Loucy (cell line): ENCODE data around the gene RRAD.

Experiments used
- H2AFZ ChIP-seq: fragments of 200-600 bp; sonication (generic); 2 replicates; pipeline ENCODE4 v1.6.0; 2016; ENCODE audit warnings: antibody characterized with exemption, mild to moderate bottlenecking, low read length, moderate library complexity
- H3F3A ChIP-seq: fragments of 200-600 bp; 2 replicates; pipeline ENCODE4 v1.6.0; 2016; ENCODE audit warnings: antibody characterized with exemption, low read depth, mild to moderate bottlenecking
- H3K27me3 ChIP-seq: fragments of 200-600 bp; sonication (generic); 2 replicates; pipeline ENCODE4 v1.6.1; 2014; ENCODE audit warnings: low read length, mild to moderate bottlenecking; ENCODE audit not compliant: insufficient read depth, poor library complexity, severe bottlenecking
- H3K36me3 ChIP-seq: fragments of 200-600 bp; sonication (generic); 2 replicates; pipeline ENCODE4 v1.6.1; 2016; ENCODE audit warnings: low read length; ENCODE audit not compliant: insufficient read depth
- H3K4me1 ChIP-seq: fragments of 200-600 bp; sonication (generic); 2 replicates; pipeline ENCODE4 v1.5.1; 2014; ENCODE audit warnings: low read length, mild to moderate bottlenecking; ENCODE audit not compliant: insufficient read depth, poor library complexity, severe bottlenecking
- H3K4me2 ChIP-seq: fragments of 200-600 bp; sonication (generic); 2 replicates; pipeline ENCODE4 v1.6.0; 2014; ENCODE audit warnings: antibody characterized with exemption, low read length, low read depth, mild to moderate bottlenecking; ENCODE audit not compliant: poor library complexity, severe bottlenecking
- H3K4me3 ChIP-seq: fragments of 200-600 bp; sonication (generic); 2 replicates; pipeline ENCODE4 v1.5.1; 2014; ENCODE audit warnings: low read length, mild to moderate bottlenecking, mixed read lengths; ENCODE audit not compliant: poor library complexity, severe bottlenecking
- H3K79me2 ChIP-seq: fragments of 200-600 bp; sonication (generic); 2 replicates; pipeline ENCODE4 v1.6.1; 2014; ENCODE audit warnings: low read length; ENCODE audit not compliant: insufficient read depth
- H3K9ac ChIP-seq: fragments of 200-600 bp; sonication (generic); 2 replicates; pipeline ENCODE4 v1.6.0; 2014; ENCODE audit warnings: mild to moderate bottlenecking, low read depth, low read length, moderate library complexity; ENCODE audit not compliant: poor library complexity, severe bottlenecking
- H3K9me2 ChIP-seq: fragments of 200-600 bp; sonication (generic); replicated peaks from 2 replicates; pipeline ENCODE4 v1.6.1; 2016; ENCODE audit warnings: low read depth, low read length, mixed read lengths
- H3K9me3 ChIP-seq: fragments of 200-600 bp; sonication (generic); 2 replicates; pipeline ENCODE4 v1.6.1; 2014; ENCODE audit warnings: mild to moderate bottlenecking, antibody characterized with exemption, low read length, low read depth; ENCODE audit not compliant: insufficient read depth
- H4K20me1 ChIP-seq: fragments of 200-600 bp; sonication (generic); 2 replicates; pipeline ENCODE4 v1.6.0; 2014; ENCODE audit warnings: antibody characterized with exemption, low read length, mild to moderate bottlenecking; ENCODE audit not compliant: insufficient read depth, poor library complexity, severe bottlenecking
- EZH2phosphoT487 ChIP-seq: fragments of 200-600 bp; IDR thresholded peaks from 2 replicates; pipeline ENCODE4 v1.6.1; 2018; ENCODE audit warnings: antibody characterized with exemption, mild to moderate bottlenecking, moderate library complexity, borderline replicate concordance
- TF ChIP-seq, protein P1 (sequence below): fragments of 200-600 bp; sonication (generic); conservative IDR thresholded peaks from 2 replicates; pipeline ENCODE4 v1.5.1; 2014; ENCODE audit warnings: mild to moderate bottlenecking, antibody characterized with exemption, low read length

The RRAD gene

GRCh38 chr16:66950971-66951790, 25.8 kb upstream of the RRAD start:
- no peak overlapping the region for H2AFZ ChIP-seq
- no peak overlapping the region for H3K9ac ChIP-seq
- H3K4me1 ChIP-seq, result no peaks in the 10 kb centered on the region
- no peaks in the 10 kb centered on the region for H4K20me1 ChIP-seq
- no peak overlapping the region for H3K4me2 ChIP-seq
- TF ChIP-seq EZH2phosphoT487, result no peak
- TF ChIP-seq, protein P1, sequence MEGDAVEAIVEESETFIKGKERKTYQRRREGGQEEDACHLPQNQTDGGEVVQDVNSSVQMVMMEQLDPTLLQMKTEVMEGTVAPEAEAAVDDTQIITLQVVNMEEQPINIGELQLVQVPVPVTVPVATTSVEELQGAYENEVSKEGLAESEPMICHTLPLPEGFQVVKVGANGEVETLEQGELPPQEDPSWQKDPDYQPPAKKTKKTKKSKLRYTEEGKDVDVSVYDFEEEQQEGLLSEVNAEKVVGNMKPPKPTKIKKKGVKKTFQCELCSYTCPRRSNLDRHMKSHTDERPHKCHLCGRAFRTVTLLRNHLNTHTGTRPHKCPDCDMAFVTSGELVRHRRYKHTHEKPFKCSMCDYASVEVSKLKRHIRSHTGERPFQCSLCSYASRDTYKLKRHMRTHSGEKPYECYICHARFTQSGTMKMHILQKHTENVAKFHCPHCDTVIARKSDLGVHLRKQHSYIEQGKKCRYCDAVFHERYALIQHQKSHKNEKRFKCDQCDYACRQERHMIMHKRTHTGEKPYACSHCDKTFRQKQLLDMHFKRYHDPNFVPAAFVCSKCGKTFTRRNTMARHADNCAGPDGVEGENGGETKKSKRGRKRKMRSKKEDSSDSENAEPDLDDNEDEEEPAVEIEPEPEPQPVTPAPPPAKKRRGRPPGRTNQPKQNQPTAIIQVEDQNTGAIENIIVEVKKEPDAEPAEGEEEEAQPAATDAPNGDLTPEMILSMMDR, result no peak
- no peak overlapping the region for H3K4me3 ChIP-seq
- H3K36me3 ChIP-seq, result no peaks in the 10 kb centered on the region
- no peaks in the 10 kb centered on the region for H3K9me2 ChIP-seq
- no peaks in the 10 kb centered on the region for H3K9me3 ChIP-seq
- H3K27me3 ChIP-seq, result no peaks in the 10 kb centered on the region
- H3K79me2 ChIP-seq, result no peaks in the 10 kb centered on the region
- H3F3A ChIP-seq, result no peaks in the 10 kb centered on the region

DNA sequence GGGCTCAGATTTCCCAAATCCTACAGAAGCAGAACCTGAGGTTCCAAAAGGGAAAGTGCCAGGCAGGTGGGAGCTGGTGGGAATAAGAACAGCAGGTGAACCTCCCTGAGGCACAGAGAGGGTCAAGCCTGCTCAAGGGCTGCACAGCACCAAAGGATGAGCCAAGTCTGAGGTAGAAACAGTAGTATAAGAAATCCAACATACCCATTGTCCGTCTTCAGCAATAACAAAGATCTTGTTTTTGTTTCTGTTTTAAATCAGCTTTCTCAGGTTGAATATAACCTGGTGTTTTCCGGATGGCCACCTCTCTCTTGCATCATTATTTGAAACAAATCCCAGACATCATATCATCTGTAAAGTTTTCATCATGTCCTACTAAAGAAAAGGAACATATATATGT, 25.1 kb upstream of the RRAD start:
- H3K27me3 ChIP-seq, result no peaks in the 10 kb centered on the region
- H3K9me2 ChIP-seq, result no peaks in the 10 kb centered on the region
- no peaks in the 10 kb centered on the region for H3K36me3 ChIP-seq
- no peak overlapping the region for H3K9ac ChIP-seq
- no peak overlapping the region for H3K4me2 ChIP-seq
- H4K20me1 ChIP-seq, result no peaks in the 10 kb centered on the region
- TF ChIP-seq EZH2phosphoT487, result no peak
- TF ChIP-seq, protein P1, result no peak
- H3K9me3 ChIP-seq, result no peaks in the 10 kb centered on the region
- H3K4me1 ChIP-seq, result no peaks in the 10 kb centered on the region
- no peaks in the 10 kb centered on the region for H3K79me2 ChIP-seq
- H3F3A ChIP-seq, result no peaks in the 10 kb centered on the region
- H2AFZ ChIP-seq, result no peak overlapping the region
- no peak overlapping the region for H3K4me3 ChIP-seq

GRCh38 chr16:66949472-66949871, 24.1 kb upstream of the RRAD start:
- H3K79me2 ChIP-seq, result no peaks in the 10 kb centered on the region
- H3K9ac ChIP-seq, result no peak overlapping the region
- no peak overlapping the region for H3K4me2 ChIP-seq
- H3K4me1 ChIP-seq, result no peaks in the 10 kb centered on the region
- H3K36me3 ChIP-seq, result no peaks in the 10 kb centered on the region
- TF ChIP-seq, protein P1, result no peak
- no peak for TF ChIP-seq EZH2phosphoT487
- no peaks in the 10 kb centered on the region for H3F3A ChIP-seq
- H2AFZ ChIP-seq, result no peak overlapping the region
- no peaks in the 10 kb centered on the region for H4K20me1 ChIP-seq
- no peak overlapping the region for H3K4me3 ChIP-seq
- no peaks in the 10 kb centered on the region for H3K9me3 ChIP-seq
- no peaks in the 10 kb centered on the region for H3K27me3 ChIP-seq
- H3K9me2 ChIP-seq, result no peaks in the 10 kb centered on the region
